NCI-H2081 (cell line): ENCODE data around the gene HERC3.

Source experiments
- DNase-seq, 2 experiments: peaks; one replicate each; lab custom pipeline; 2025; lab: John Stamatoyannopoulos, UW

Gene HERC3

DNA sequence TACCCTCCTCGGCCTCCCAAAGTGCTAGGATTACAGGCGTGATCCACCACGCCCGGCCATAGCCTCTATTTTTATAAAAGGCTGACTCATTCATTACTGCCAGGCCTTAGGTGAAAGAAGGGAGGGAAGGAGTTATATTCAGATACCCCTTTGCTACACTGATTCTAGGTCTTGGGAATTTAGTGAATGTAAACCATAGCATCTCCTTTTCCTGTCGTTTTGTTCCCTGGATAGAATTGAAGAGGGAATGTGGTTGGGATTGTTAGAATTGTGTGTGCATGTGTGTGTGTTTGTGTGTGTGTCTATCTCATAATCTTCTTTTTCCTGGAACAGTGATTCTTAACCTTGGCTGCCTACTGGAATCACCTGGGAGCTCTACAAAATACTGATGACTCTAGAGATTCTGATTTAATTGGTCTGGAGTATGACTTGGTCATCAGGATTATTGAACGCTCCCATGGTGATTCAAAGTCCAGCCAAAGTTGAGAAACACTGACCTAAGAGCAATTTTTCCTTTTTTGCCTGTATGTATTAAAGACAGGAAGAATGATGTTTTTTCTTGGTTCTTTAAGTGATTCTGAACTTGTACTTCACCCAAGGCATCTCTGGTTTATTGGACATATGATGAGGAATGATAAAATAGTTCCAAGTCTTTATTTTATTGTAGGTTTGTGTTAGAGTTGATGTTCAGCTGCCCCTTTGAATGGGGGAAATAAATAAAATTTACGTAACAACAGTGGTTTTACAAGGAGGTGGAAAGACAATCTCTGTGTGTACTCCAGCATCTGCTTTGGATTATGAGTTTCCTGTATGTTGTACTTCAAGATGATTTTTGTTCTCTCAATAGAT lies 68.4 kb downstream of the HERC3 start:
- no peak for DNase-seq

- DNase-seq: no peak
These were observed 69.5 kb downstream of the HERC3 start for GRCh38 chr4:88661739-88662138.

- DNase-seq: peak; percentile 17 to 18
These were observed 80.7 kb downstream of the HERC3 start for GRCh38 chr4:88672987-88673386.

DNA sequence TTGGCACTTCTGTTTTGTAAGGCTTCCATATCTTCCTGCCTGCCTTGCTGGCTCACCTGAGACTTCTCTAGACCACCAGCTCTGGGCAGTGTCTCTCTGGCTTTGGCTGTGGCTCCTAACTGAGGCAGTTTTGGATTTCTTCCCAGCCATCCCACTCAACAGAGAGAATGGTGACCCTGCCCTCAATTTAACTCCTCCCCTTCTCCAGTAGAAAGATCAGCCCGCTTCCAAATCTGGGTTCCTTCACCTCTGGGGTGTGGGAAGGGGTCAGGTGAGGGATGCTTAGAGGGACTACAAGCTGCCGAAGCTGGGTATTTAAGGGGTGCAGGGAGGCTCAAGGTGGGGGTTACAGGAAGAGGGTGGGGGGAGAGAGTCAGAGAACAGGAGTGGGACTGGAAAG lies 81.6 kb downstream of the HERC3 start:
- no peak for DNase-seq

DNA sequence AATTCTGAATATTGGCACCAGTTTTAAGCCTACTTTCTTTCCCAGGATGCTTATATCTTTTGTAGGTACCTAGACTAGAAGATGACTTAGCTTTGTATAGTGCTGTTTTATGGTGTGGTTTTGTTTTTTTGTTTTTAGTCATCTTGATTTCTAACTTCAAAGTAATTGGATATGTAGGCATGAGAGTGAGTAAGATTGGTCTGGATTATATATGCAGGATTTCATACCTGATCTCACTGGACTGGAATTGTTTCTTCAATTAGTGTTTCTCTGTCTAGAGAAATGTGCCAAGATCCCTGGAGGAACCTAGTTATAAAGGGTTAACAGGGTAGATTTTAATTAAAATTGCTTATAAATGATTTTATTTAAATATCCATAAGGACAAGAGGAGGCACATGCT lies 82.3 kb downstream of the HERC3 start:
- no peak for DNase-seq

DNA sequence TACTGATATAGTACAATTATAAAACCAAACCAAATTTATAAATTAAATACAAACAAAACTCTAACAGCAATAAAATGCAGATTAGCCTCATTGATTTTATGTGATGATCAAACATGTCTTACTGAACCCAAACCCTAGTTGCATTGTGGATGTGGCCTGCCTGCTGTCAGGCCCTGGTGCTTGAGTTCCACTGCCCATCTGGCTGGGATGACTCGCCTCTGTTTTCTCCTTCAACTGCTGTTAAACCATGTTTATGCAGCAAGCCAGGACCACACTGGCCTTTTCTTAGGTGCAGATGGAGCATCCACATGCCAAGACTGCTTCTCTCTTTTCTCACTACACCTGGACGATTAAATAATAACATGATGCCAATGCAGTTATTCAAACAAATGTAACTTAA lies 82.7 kb downstream of the HERC3 start:
- no peak for DNase-seq

GRCh38 chr4:88675543-88675942 lies 83.3 kb downstream of the HERC3 start:
- DNase-seq: no peak

- DNase-seq: no peak
These were observed 88.9 kb downstream of the HERC3 start for GRCh38 chr4:88681209-88681608.

GRCh38 chr4:88690355-88690754 lies 98.1 kb downstream of the HERC3 start:
- no peak for DNase-seq

DNA sequence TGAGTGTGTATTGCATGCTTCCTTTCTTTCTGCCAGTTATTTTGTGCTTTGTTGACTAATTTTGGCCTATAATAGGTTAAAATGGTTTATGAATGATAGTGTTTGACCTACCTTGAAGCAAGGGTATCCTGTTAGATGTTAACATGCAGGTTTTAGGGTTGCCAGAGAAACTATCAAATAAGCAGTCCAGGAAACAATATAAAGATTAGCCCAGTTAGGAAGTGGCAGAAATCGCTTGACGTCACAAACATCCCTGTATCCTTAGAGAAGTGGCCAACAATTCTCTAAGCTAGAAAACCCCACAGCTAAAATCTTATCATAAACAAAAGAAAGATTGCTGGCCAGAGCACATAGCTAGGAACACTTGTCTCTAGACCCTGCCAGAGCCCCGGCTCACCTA lies 101.5 kb downstream of the HERC3 start:
- no peak for DNase-seq

DNA sequence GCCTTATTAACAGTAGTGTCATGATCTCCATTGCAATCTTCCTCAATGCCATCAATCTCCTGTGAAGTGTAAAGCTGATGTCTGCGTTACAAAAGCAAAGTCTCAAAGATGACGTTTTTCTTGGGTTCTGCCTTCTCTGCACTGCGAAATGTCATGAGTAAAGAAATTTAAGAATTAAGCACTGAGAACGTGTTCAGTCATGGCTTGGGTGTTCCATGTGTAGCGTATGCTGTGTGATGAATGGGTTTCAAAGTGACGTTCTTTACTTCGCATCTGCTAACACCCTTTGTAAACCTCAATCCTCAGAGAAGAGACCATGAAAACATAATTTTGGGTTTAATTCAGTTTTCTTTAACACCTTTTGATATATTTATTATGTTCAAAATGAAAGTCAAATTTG lies 104.3 kb downstream of the HERC3 start:
- peak in 1 of 2 experiments; percentile 2 for DNase-seq

DNA sequence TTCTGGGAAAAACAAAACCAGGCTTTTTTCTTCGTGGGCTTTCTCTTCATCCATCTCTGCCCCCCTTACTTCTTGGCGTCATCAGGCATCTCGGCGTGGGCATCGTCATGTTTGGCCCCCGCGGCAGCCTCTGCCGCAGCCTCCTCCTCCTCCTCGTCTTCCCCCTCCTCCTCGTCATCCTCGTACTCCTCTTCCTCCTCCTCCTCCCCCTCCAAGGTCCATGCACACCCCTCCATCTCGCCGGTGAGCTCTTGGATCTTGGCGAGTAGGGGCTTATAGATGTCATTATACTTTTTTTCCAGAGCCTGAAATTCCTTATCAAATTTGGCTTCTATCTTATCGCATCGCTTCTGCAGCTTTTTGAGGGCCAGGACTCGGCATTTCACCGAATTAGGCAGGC lies 104.9 kb downstream of the HERC3 start:
- DNase-seq: peak in 1 of 2 experiments; percentile 31

- peak; percentile 60 to 76 for DNase-seq
These were observed 105.5 kb downstream of the HERC3 start, which contains the start of gene NAP1L5 for GRCh38 chr4:88697588-88698329. NAP1L5 (minus strand) TSS chr4:88697829; CDS start chr4:88697754, 75 bp downstream.

DNA sequence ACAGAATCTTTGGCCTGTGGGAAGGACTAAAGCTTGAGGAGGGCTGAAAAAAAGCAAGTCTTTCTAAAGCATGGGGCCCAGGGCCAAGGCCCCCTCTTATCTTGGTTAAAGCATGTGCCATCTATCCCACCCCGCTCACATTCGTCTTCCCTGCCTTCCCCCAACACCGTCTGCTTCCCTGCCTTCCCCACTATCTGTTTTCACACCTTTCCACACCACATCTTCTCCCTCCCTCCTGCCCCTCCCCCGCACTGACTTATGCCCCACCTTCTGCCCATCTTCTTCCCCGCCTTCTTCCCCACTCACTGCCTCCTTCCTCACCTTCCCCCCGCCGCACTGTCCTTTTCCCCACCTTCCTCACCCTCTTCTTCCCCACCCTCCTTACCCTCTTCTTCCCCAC lies 106.2 kb downstream of the HERC3 start:
- DNase-seq: no peak

DNA sequence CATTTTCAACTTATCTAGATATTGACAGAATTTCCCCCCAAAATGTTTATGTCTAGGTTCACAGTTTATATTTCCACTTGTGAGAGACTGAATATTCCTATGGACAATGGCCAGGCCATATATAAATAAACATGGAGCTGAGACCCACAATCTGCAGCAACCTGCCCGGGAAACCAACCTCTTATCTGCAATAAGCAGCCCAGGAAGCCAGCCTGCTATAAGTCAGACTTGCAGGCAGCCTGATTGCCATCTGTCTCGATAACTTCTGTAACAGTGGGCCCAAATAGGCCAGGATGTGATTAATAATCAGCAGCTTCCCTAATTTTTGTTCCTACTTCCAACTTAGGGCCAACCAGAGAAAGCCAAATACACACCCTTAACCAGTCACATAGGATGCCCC lies 110.5 kb downstream of the HERC3 start:
- no peak for DNase-seq

DNA sequence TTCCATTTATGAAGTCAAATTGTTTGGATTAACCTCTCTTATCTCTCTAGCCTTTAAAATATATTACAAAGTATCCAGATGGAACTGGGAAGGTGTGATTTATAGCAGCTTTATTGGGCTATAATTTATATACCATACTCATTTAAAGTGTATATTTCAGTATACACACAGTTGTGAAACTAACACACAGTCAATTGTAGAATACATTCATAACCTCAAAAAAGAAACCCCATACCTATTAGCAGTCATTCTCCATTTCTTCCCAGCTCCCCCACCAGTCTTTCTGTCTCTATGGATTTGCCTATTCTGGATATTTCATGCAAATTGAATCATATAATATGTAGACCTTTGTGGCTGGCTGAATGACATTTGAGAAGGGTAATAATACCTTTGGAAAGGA lies 112.9 kb downstream of the HERC3 start:
- DNase-seq: no peak

GRCh38 chr4:88705805-88706492 lies 113.7 kb downstream of the HERC3 start:
- DNase-seq: no peak

DNA sequence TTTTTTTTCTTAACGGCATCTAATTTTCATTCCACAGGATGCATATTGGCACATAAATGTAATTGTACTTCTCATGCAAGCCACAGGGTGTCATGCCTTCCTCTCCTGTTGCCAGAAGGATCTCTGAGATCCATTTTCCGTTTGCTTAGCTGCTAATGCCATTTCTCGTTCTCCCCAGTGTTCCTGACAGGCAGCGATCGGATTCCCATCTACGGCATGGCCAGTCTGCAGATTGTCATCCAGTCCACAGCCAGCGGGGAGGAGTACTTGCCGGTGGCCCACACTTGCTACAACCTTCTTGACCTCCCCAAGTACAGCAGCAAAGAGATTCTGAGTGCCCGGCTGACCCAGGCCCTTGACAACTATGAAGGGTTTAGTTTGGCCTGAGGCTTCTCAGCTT lies 114.3 kb downstream of the HERC3 start:
- peak; percentile 50 to 62 for DNase-seq

GRCh38 chr4:88709989-88710388 lies 117.7 kb downstream of the HERC3 start:
- no peak for DNase-seq

- DNase-seq: no peak
These were observed 121.5 kb downstream of the HERC3 start for GRCh38 chr4:88713782-88714181.

GRCh38 chr4:88718098-88718497 lies 125.8 kb downstream of the HERC3 start:
- DNase-seq: no peak

DNA sequence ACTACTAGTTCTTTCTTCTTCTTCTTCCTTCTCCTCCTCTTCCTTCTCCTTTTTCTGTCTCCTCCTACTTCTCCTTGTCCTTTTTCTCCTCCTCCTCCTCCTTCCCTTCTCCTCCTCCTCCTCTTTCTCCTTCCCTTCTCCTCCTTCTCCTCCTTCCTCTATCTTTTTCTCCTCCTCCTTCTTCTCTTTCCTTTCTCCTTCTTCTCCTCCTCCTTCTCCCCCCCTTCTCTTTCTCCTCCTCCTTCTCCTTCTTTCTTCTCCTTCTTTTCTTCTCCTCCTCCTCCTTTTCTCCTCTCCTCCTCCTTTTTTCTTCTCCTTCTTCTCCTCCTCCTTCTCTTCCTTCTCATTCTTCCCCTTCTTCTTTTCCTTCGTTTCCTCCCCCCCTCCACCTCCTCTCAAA lies 127.1 kb downstream of the HERC3 start:
- no peak for DNase-seq
